GM19397 (cell line): Measurements from ENCODE around the gene ACTN4.
"Not testable (repeated sequence)": the region's sequence is repeated elsewhere in the genome, so short reads cannot be mapped to it uniquely, and the experiment has no call there.

Experiments
- ATAC-seq: cut with Tn5 transposase; IDR thresholded peaks from one replicate; pipeline ENCODE4 v1.9.1; 2021; ENCODE audit warnings: mild to moderate bottlenecking, moderate library complexity; ENCODE audit not compliant: unreplicated experiment

The ACTN4 gene

GRCh38 chr19:38761884-38762389 lies 114.5 kb downstream of the ACTN4 start:
- ATAC-seq = not testable (repeated sequence)

- ATAC-seq = no peak
These were observed 116.4 kb downstream of the ACTN4 start for GRCh38 chr19:38763795-38764220.

GRCh38 chr19:38765214-38765613 lies 117.8 kb downstream of the ACTN4 start:
- no peak for ATAC-seq

GRCh38 chr19:38766276-38767047 lies 119.0 kb downstream of the ACTN4 start:
- no peak for ATAC-seq

GRCh38 chr19:38769635-38770211 lies 122.3 kb downstream of the ACTN4 start:
- peak; percentile 65 for ATAC-seq

GRCh38 chr19:38770228-38770948 lies 122.9 kb downstream of the ACTN4 start:
- peak; percentile 7 for ATAC-seq

GRCh38 chr19:38770949-38771275 lies 123.5 kb downstream of the ACTN4 start:
- not testable (repeated sequence) for ATAC-seq

GRCh38 chr19:38771569-38771968 lies 124.1 kb downstream of the ACTN4 start:
- ATAC-seq = not testable (repeated sequence)

- ATAC-seq = no peak
These were observed 126.2 kb downstream of the ACTN4 start, which contains the start of gene LGALS7 for GRCh38 chr19:38773469-38774177. Gene LGALS7 (minus strand): TSS chr19:38773517. CDS start chr19:38773492, 25 bp downstream.

GRCh38 chr19:38774181-38774950 lies 126.9 kb downstream of the ACTN4 start:
- ATAC-seq = no peak

- no peak for ATAC-seq
These were observed 131.3 kb downstream of the ACTN4 start for GRCh38 chr19:38778733-38779132.

- ATAC-seq = no peak
These were observed 133.0 kb downstream of the ACTN4 start for GRCh38 chr19:38780443-38780842.

- no peak for ATAC-seq
These were observed 133.6 kb downstream of the ACTN4 start for GRCh38 chr19:38781058-38781457.
